Left ventricle myocardium inferior (tissue), 1 donor: ENCODE measurements around the gene CTBS. TPM values are rescaled to one million over a fixed set of nuclear protein-coding genes. Genes with fewer than 3 reads are reported as not detected.

ENCODE experiments used
- DNase-seq: peaks from one replicate; pipeline ENCODE4 v3.0.0-alpha.2; 2020
- H3K27ac ChIP-seq: fragments of 200-600 bp; replicated peaks from 2 replicates; pipeline ENCODE4 v1.8.0; 2021
- H3K27me3 ChIP-seq: fragments of 200-600 bp; 2 replicates; pipeline ENCODE4 v1.8.0; 2021; ENCODE audit warnings: low read depth
- H3K36me3 ChIP-seq: fragments of 200-600 bp; 2 replicates; pipeline ENCODE4 v1.8.0; 2021
- H3K4me1 ChIP-seq: fragments of 200-600 bp; 2 replicates; pipeline ENCODE4 v1.8.0; 2021
- H3K4me3 ChIP-seq: fragments of 200-600 bp; 2 replicates; pipeline ENCODE4 v1.8.0; 2021; ENCODE audit warnings: mild to moderate bottlenecking, moderate library complexity
- H3K9me3 ChIP-seq: fragments of 200-600 bp; replicated peaks from 2 replicates; pipeline ENCODE4 v1.8.0; 2021
- CTCF ChIP-seq: fragments of 200-600 bp; IDR thresholded peaks from 2 replicates; pipeline ENCODE4 v1.8.0; 2021; ENCODE audit warnings: antibody characterized with exemption, mild to moderate bottlenecking, borderline replicate concordance
- intact Hi-C: fragments of 100-400 bp; cut with micrococcal nuclease; formaldehyde crosslinking; loops from one replicate; pipeline ENCODE4 v1.11.0; 2022
- total RNA-seq: library from RNA; stranded (reverse); fragmentation: NEBNext Ultra II Directional; extraction: Animal tissue kit (Norgen Biotek cat#: 25700); gene quantifications from one replicate; pipeline ENCODE4 v1.2.1, GENCODE V29; 2021
- donor health status: DM: no; HTN: yes; CAD: no; lungs with severe emphysema.

The CTBS gene
- total RNA-seq, 1 donor from 2014 or later: 6.2 TPM

- intact Hi-C loops: loop anchor here (10.0 kb wide), 1 partner anchor 162 kb away; no protein-coding TSS in a partner anchor
- Histone ChIP-seq H3K27ac (no peak overlapping the region), H3K9me3 (peaks cover 11% of the 10 kb centered on the region), H3K4me1 (peaks cover 22% of the 10 kb centered on the region), H3K27me3 (no peaks in the 10 kb centered on the region), H3K36me3 (no peaks in the 10 kb centered on the region), H3K4me3 (no peak overlapping the region)
- DNase-seq: no peak
- TF ChIP-seq CTCF: no peak
Measured at GRCh38 chr1:84606977-84607376, 32.7 kb upstream of the CTBS start.

- H3K27ac ChIP-seq: no peak overlapping the region
Measured at GRCh38 chr1:84605157-84605556, 30.9 kb upstream of the CTBS start.

GRCh38 chr1:84603941-84604830 lies 29.9 kb upstream of the CTBS start:
- peak; percentile 67 for TF ChIP-seq CTCF
- peak overlapping the region; percentile 52 for H3K27ac ChIP-seq
- H3K27me3 ChIP-seq: no peaks in the 10 kb centered on the region
- peak; percentile 23 for DNase-seq
- H3K9me3 ChIP-seq: peaks cover 11% of the 10 kb centered on the region
- H3K36me3 ChIP-seq: no peaks in the 10 kb centered on the region
- H3K4me3 ChIP-seq: peak overlapping the region; percentile 53
- intact Hi-C loops: loop anchor here (10.0 kb wide), 1 partner anchor 159 kb away; no protein-coding TSS in a partner anchor
- peaks cover 30% of the 10 kb centered on the region for H3K4me1 ChIP-seq

More at GRCh38 chr1:84605157-84605556, 30.9 kb upstream of the CTBS start:
- peaks cover 22% of the 10 kb centered on the region for H3K4me1 ChIP-seq
- no peak for DNase-seq
- TF ChIP-seq CTCF: no peak
- no peaks in the 10 kb centered on the region for H3K27me3 ChIP-seq
- intact Hi-C loops: loop anchor here (10.0 kb wide), 1 partner anchor 160 kb away; no protein-coding TSS in a partner anchor
- H3K4me3 ChIP-seq: no peak overlapping the region
- H3K9me3 ChIP-seq: peaks cover 11% of the 10 kb centered on the region
- no peaks in the 10 kb centered on the region for H3K36me3 ChIP-seq

GRCh38 chr1:84603223-84603622 lies 29.0 kb upstream of the CTBS start:
- no peaks in the 10 kb centered on the region for H3K36me3 ChIP-seq
- H3K27ac ChIP-seq: peak overlapping the region; percentile 52
- TF ChIP-seq CTCF: no peak
- no peaks in the 10 kb centered on the region for H3K27me3 ChIP-seq
- H3K9me3 ChIP-seq: peaks cover 11% of the 10 kb centered on the region
- peaks cover 32% of the 10 kb centered on the region for H3K4me1 ChIP-seq
- intact Hi-C loops: loop anchor here (10.0 kb wide), 1 partner anchor 158 kb away; no protein-coding TSS in a partner anchor
- H3K4me3 ChIP-seq: peak overlapping the region; percentile 53
- no peak for DNase-seq

- intact Hi-C loops: loop anchor here (10.0 kb wide), 1 partner anchor 156 kb away; no protein-coding TSS in a partner anchor
- peaks cover 11% of the 10 kb centered on the region for H3K9me3 ChIP-seq
- H3K36me3 ChIP-seq: no peaks in the 10 kb centered on the region
- no peak overlapping the region for H3K4me3 ChIP-seq
- TF ChIP-seq CTCF: no peak
- no peak for DNase-seq
- H3K4me1 ChIP-seq: peaks cover 32% of the 10 kb centered on the region
- no peak overlapping the region for H3K27ac ChIP-seq
- H3K27me3 ChIP-seq: no peaks in the 10 kb centered on the region
Measured at GRCh38 chr1:84600796-84601195, 26.6 kb upstream of the CTBS start.
